Heart left ventricle (tissue), 13 donors: ENCODE measurements around the gene OAT.

Source experiments
- POLR2A ChIP-seq, 2 donors: fragments of 450-650 bp; IDR thresholded peaks; one replicate each; pipeline ENCODE4 v1.6.1; 2017; ENCODE audit warnings: antibody characterized with exemption in 2 of 2, mild to moderate bottlenecking in 2 of 2, moderate library complexity in 2 of 2
- TF ChIP-seq, protein P1 (sequence below), 12 donors: fragments of 200-600 bp; sonication (generic) in 4 of 12; IDR thresholded peaks; one replicate each; pipeline versions ENCODE4 v1.5.0 to v1.8.0; 2018 to 2022; ENCODE audit warnings: antibody characterized with exemption in 12 of 12, mild to moderate bottlenecking in 5 of 12
- donor health status: ischemic (EF 13 %, LVEDD 7.1; RV severe dilation, severe dysfunction).
- donor health status: DM: no; HTN: yes; CAD: no.
- donor health status: DM: no; HTN: no; CAD: no.
- donor health status: ischemic (EF 25% LVEDD 6.9; RV normal size, moderate dysfunction).
- donor health status: ischemic (EF 25% LVEDD 5.7; RV mildly dilated, moderate dysfunction).
- donor health status: ischemic (EF 35%, LVEDD 5.7; RV mildly dilated, moderate dysfunction).
- donor health status: nonischemic (EF 11% LVEDD 7.7; RV severe dilation, severe dysfunction).
- donor health status: DM: yes; HTN: yes; CAD: no.
- donor health status: PGD.
- donor health status: ischemic (EF 29% LVEDD 5.4; RV normal size, mild dysfunction).
- donor health status: nonischemic (EF 23%, LVEDD 6.1; RV moderate dilation, normal function).

DNA sequence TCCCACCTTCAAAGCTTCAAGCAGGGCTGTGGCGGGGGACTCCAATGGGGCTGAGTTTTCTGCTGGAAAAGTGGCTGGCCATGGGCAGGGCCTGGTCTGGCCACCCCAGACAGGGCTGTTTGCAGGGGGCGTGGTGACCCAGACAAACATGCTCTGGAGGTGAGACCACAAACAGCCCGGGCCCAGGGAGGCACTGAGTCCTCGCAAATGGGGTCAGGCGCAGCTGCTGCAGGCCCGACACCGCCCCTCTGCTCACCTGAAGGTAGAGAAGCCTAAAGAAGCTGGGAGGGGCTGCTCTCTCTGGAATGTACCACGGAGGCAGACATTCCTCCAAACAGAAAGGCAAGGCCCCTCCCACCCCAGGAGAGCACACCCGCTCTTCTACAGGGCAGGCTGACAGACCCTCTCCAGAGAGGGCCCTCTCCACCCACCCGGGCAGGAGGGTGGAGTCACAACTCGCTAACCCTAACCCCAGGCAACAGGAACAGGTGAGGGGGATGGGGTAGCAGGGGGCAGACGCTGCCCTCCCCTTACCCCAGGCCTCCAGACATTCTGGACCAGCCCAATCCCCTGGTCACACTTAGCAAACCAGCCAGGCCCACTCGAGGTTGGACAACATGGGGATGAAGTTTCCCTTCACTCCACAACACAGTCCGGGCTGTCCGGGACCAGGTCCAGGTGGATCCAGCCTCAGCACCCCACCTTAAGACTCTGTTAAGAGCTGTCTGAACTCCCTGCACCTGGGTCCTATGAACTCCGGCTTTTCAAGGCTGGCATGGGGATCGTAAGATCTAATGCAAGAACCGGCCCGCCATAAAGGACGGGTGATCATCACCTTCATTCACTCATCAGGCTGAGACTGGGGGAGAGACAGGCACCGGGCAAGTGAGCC lies 32.3 kb downstream of the OAT start:
- TF ChIP-seq POLR2A (IDR thresholded peaks at IDR 0.05), result no peak
- TF ChIP-seq, protein P1, sequence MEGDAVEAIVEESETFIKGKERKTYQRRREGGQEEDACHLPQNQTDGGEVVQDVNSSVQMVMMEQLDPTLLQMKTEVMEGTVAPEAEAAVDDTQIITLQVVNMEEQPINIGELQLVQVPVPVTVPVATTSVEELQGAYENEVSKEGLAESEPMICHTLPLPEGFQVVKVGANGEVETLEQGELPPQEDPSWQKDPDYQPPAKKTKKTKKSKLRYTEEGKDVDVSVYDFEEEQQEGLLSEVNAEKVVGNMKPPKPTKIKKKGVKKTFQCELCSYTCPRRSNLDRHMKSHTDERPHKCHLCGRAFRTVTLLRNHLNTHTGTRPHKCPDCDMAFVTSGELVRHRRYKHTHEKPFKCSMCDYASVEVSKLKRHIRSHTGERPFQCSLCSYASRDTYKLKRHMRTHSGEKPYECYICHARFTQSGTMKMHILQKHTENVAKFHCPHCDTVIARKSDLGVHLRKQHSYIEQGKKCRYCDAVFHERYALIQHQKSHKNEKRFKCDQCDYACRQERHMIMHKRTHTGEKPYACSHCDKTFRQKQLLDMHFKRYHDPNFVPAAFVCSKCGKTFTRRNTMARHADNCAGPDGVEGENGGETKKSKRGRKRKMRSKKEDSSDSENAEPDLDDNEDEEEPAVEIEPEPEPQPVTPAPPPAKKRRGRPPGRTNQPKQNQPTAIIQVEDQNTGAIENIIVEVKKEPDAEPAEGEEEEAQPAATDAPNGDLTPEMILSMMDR (IDR thresholded peaks at IDR 0.05), result no peak
